HepG2 (cell line): Measurements from ENCODE around the gene NEURL1B. TPM values are rescaled to one million over a fixed set of nuclear protein-coding genes. Genes with fewer than 3 reads are reported as not detected.

Experiments
- ATAC-seq: fragments of 200-7000 bp; cut with Tn5 transposase; 3 replicates; pipeline ENCODE4 v1.9.1; 2020; ENCODE audit warnings: mild to moderate bottlenecking, moderate library complexity
- BruUV-seq: library from RNA; stranded (reverse); fragments of 400-500 nt; replicated peaks from 2 replicates; lab custom pipeline; 2021; lab: Mats Ljungman, UMichigan
- CTCF ChIA-PET: fragments of 300-600 bp; formaldehyde crosslinking; extraction: SDS; loops from one replicate; lab custom pipeline; 2021; ENCODE audit warnings: low total read pairs, inconsistent platforms, low intra/inter-chr PET ratio; lab: Yijun Ruan, JAX
- POLR2A ChIA-PET: fragments of 350-600 bp; sonication (Branson Sonifier 250); formaldehyde crosslinking; loops from one replicate; lab custom pipeline; 2020; ENCODE audit warnings: antibody characterized with exemption, inconsistent platforms; lab: Yijun Ruan, JAX
- DNase-seq: peaks from one replicate; pipeline ENCODE4 v3.0.0-alpha.2; 2015; ENCODE audit warnings: low spot score
- FAIRE-seq: peaks from 3 replicates; lab custom pipeline; 2011; peaks lifted over from hg19 to GRCh38; lab: Jason Lieb, UNC
- H2AFZ ChIP-seq: one replicate; pipeline ENCODE4 v1.6.1; 2011; ENCODE audit warnings: low read length, inconsistent platforms
- H3K27ac ChIP-seq: fragments of 300-600 bp; 3 replicates; pipeline ENCODE4 v1.8.0; 2011; ENCODE audit warnings: mixed run types, mild to moderate bottlenecking, mixed read lengths, low read length, inconsistent platforms; ENCODE audit not compliant: insufficient read depth; ENCODE audit errors: extremely low read length
- H3K27me3 ChIP-seq, 2 experiments: fragments of 200-600 bp in 1 of 2; 2 replicates in 1 of 2; 3 replicates in 1 of 2; pipeline versions ENCODE4 v1.6.0 to v1.8.0; 2011; ENCODE audit warnings: low read length in 2 of 2, mild to moderate bottlenecking in 2 of 2, moderate library complexity in 2 of 2, inconsistent platforms in 1 of 2; ENCODE audit not compliant: insufficient read depth in 2 of 2, control insufficient read depth in 1 of 2
- H3K36me3 ChIP-seq, 2 experiments: fragments of 200-600 bp in 1 of 2; replicated peaks in 1 of 2; 2 replicates in 1 of 2; 3 replicates in 1 of 2; pipeline versions ENCODE4 v1.5.1 to v1.8.0; 2011; ENCODE audit warnings: low read length in 2 of 2, inconsistent platforms in 1 of 2; ENCODE audit not compliant: insufficient read depth in 2 of 2, control insufficient read depth in 1 of 2
- H3K4me1 ChIP-seq: 2 replicates; pipeline ENCODE4 v1.5.1; 2012; ENCODE audit warnings: low read length, inconsistent platforms; ENCODE audit not compliant: insufficient read depth
- H3K4me2 ChIP-seq: 2 replicates; pipeline ENCODE4 v1.6.0; 2011; ENCODE audit warnings: low read depth, low read length, inconsistent platforms
- H3K4me3 ChIP-seq, 3 experiments: fragments of 200-600 bp in 1 of 3; sonication (generic), shearing (Covaris generic) in 1 of 3; replicated peaks in 1 of 3; 2 replicates each; pipeline ENCODE4 v1.5.1; 2011 to 2016; ENCODE audit warnings: low read length in 3 of 3, inconsistent platforms in 2 of 3, low read depth in 2 of 3, mild to moderate bottlenecking in 2 of 3, control low read depth in 1 of 3, mixed read lengths in 1 of 3; ENCODE audit not compliant: insufficient read depth in 1 of 3
- H3K79me2 ChIP-seq: one replicate; pipeline ENCODE4 v1.6.1; 2011; ENCODE audit warnings: low read length, inconsistent platforms; ENCODE audit not compliant: insufficient read depth
- H3K9ac ChIP-seq: 2 replicates; pipeline ENCODE4 v1.6.0; 2011; ENCODE audit warnings: mild to moderate bottlenecking, low read depth, low read length, inconsistent platforms; ENCODE audit not compliant: insufficient read depth
- H3K9me3 ChIP-seq: 2 replicates; pipeline ENCODE4 v1.5.1; 2012; ENCODE audit warnings: mild to moderate bottlenecking, low read length
- H4K20me1 ChIP-seq: 2 replicates; pipeline ENCODE4 v1.6.0; 2011; ENCODE audit warnings: inconsistent platforms, mild to moderate bottlenecking, low read length, moderate library complexity; ENCODE audit not compliant: insufficient read depth
- ARNT ChIP-seq: fragments of 450-650 bp; IDR thresholded peaks from 2 replicates; pipeline ENCODE4 v1.6.1; 2017
- ATAD3A ChIP-seq: sonication (generic); formaldehyde crosslinking; IDR thresholded peaks from 2 replicates; pipeline ENCODE4 v1.4.0; 2020; ENCODE audit warnings: missing genetic modification reagents
- ATF7 ChIP-seq, 2 experiments: fragments of 450-650 bp in 1 of 2; sonication (generic) in 1 of 2; formaldehyde crosslinking in 1 of 2; IDR thresholded peaks; 2 replicates each; pipeline versions ENCODE4 v1.4.0 to v1.6.1; 2016 to 2020; ENCODE audit warnings: antibody characterized with exemption in 1 of 2, mild to moderate bottlenecking in 1 of 2, missing genetic modification reagents in 1 of 2
- MEIS1 ChIP-seq: sonication (generic); formaldehyde crosslinking; IDR thresholded peaks from 2 replicates; pipeline ENCODE4 v1.9.0; 2021; ENCODE audit warnings: mild to moderate bottlenecking, missing genetic modification reagents, moderate library complexity, borderline replicate concordance
- MIER3 ChIP-seq: IDR thresholded peaks from 2 replicates; pipeline ENCODE4 v1.6.1; 2016; ENCODE audit warnings: missing compliant biosample characterization, borderline replicate concordance
- POLR2AphosphoS5 ChIP-seq: IDR thresholded peaks from 2 replicates; pipeline ENCODE4 v1.6.1; 2012; ENCODE audit warnings: low read depth, low read length
- SIX1 ChIP-seq: sonication (generic); formaldehyde crosslinking; IDR thresholded peaks from 2 replicates; pipeline ENCODE4 v1.4.0; 2020; ENCODE audit warnings: missing genetic modification reagents, borderline replicate concordance
- SNAPC4 ChIP-seq: sonication (generic); formaldehyde crosslinking; IDR thresholded peaks from 2 replicates; pipeline ENCODE4 v1.4.0; 2020; ENCODE audit warnings: mild to moderate bottlenecking, missing genetic modification reagents
- SOX6 ChIP-seq, 2 experiments: fragments of 450-650 bp in 1 of 2; sonication (generic) in 1 of 2; formaldehyde crosslinking in 1 of 2; IDR thresholded peaks; 2 replicates each; pipeline versions ENCODE4 v1.4.0 to v1.6.1; 2017 to 2020; ENCODE audit warnings: antibody characterized with exemption in 1 of 2, mild to moderate bottlenecking in 1 of 2, missing genetic modification reagents in 1 of 2
- SUZ12 ChIP-seq: fragments of 150-350 bp; IDR thresholded peaks from 2 replicates; pipeline ENCODE4 v1.6.1; 2014; ENCODE audit warnings: low read depth, low read length
- TBX3 ChIP-seq: fragments of 450-650 bp; IDR thresholded peaks from 2 replicates; pipeline ENCODE4 v1.6.1; 2017; ENCODE audit warnings: antibody characterized with exemption, mild to moderate bottlenecking, inconsistent platforms, borderline replicate concordance
- USF2 ChIP-seq, 2 experiments: sonication (generic) in 1 of 2; formaldehyde crosslinking in 1 of 2; IDR thresholded peaks; 2 replicates each; pipeline versions ENCODE4 v1.5.1 to v1.6.1; 2011 to 2020; ENCODE audit warnings: borderline replicate concordance in 1 of 2, low read depth in 1 of 2, low read length in 1 of 2, mild to moderate bottlenecking in 1 of 2, missing genetic modification reagents in 1 of 2, moderate library complexity in 1 of 2
- ZKSCAN8 ChIP-seq: IDR thresholded peaks from 2 replicates; pipeline ENCODE4 v1.6.1; 2016; ENCODE audit warnings: borderline replicate concordance, missing genetic modification reagents, missing compliant biosample characterization
- ZNF138 ChIP-seq: sonication (generic); formaldehyde crosslinking; IDR thresholded peaks from 2 replicates; pipeline ENCODE4 v1.5.0; 2020; ENCODE audit warnings: mild to moderate bottlenecking, low read depth, missing genetic modification reagents
- ZNF143 ChIP-seq: sonication (generic); formaldehyde crosslinking; IDR thresholded peaks from 2 replicates; pipeline ENCODE4 v1.4.0; 2020; ENCODE audit warnings: missing genetic modification reagents
- WGBS: methylation state at CpG from one replicate; pipeline ENCODE4 v1.1.6; 2017; ENCODE audit warnings: low lambda C conversion rate; 5-methylcytosine and 5-hydroxymethylcytosine counted together
- in situ Hi-C: cut with HindIII; loops from 2 replicates; pipeline ENCODE4 v1.10.0; 2017; ENCODE audit warnings: low pct_unique_long_range_greater_than_20kb; ENCODE audit not compliant: extremely low pct_ligation_motif_present
- intact Hi-C: fragments of 100-400 bp; cut with micrococcal nuclease; formaldehyde crosslinking; loops from one replicate; pipeline ENCODE4 v1.10.0; 2022; ENCODE audit not compliant: unreplicated experiment
- polyA plus RNA-seq, 8 experiments: library from polyadenylated mRNA; depleted of rRNA in 3 of 8; stranded (reverse) in 7 of 8; unstranded in 1 of 8; fragments of >200 nt; fragmentation: Illumina TruSeq in 4 of 8; extraction: Trizol in 4 of 8; gene quantifications; 2 replicates each; pipeline versions ENCODE4 v1.2.1 to v1.2.3, GENCODE V29; 2011 to 2016; ENCODE audit warnings: low read depth in 4 of 8, missing spikeins in 1 of 8, mixed read lengths in 1 of 8; ENCODE audit not compliant: insufficient read depth in 1 of 8
- total RNA-seq, 5 experiments: library from RNA; depleted of rRNA; stranded (reverse); fragments of >200 nt; fragmentation: Illumina TruSeq; extraction: Trizol; gene quantifications; 2 replicates each; pipeline ENCODE4 v1.2.3, GENCODE V29; 2016; ENCODE audit warnings: low read depth in 1 of 5

Gene NEURL1B
- total and polyA plus RNA-seq, 2 of the 13 experiments (the other 11 are each of a cell fraction or from before 2014, with no cell fraction given) = 0.09 to 0.13 TPM

- peak overlapping the region in 1 of 3 experiments; percentile 30; a peak in 2 of 6 replicates for H3K4me3 ChIP-seq
- H3K4me1 ChIP-seq = peaks cover 82% of the 10 kb centered on the region
- H3K9ac ChIP-seq = no peak overlapping the region
- ChIA-PET CTCF (interaction anchor here (0.7 kb wide), 1 partner anchor 8 kb away, joined by 3 read pairs; no protein-coding TSS in a partner anchor), POLR2A (interaction anchor here (0.6 to 2.1 kb wide), 8 partner anchors 9 to 560 kb away, joined by 3 to 16 read pairs (median 7); partner anchors contain the start of gene DUSP1)
- no peak overlapping the region for H2AFZ ChIP-seq
- ATAC-seq (peak; percentile 65), FAIRE-seq (peak; percentile 65), DNase-seq (peak; percentile 64)
- intact Hi-C loops (no loop called here), in situ Hi-C loops (loop anchor here (5.0 to 25.0 kb wide), 2 partner anchors 178 to 413 kb away; partner anchors contain the start of gene BNIP1)
- peaks cover 4 to 28% of the 10 kb centered on the region in 2 experiments; a peak in 4 of 5 replicates for H3K27me3 ChIP-seq
- no peak overlapping the region for H3K27ac ChIP-seq
- H3K9me3 ChIP-seq = no peaks in the 10 kb centered on the region
- 18% methylated on average over 22 of the region's 22 CpGs for WGBS
- H4K20me1 ChIP-seq = no peaks in the 10 kb centered on the region
- H3K36me3 ChIP-seq = no peaks in the 10 kb centered on the region
- no peaks in the 10 kb centered on the region for H3K79me2 ChIP-seq
- no TSS peak for BruUV-seq
- peak overlapping the region; percentile 69 for H3K4me2 ChIP-seq
- peak; percentile 52; the same call in 1 of the 2 replicates for TF ChIP-seq MIER3
- peak; percentile 55; the same call in 1 of the 2 replicates for TF ChIP-seq TBX3
- TF ChIP-seq SUZ12 = no peak
- no peak for TF ChIP-seq SNAPC4 (CRISPR knock-in tag)
- TF ChIP-seq SIX1 = no peak
- TF ChIP-seq ZNF138 (CRISPR knock-in tag) = no peak
- no peak for TF ChIP-seq ZNF143 (CRISPR knock-in tag)
- TF ChIP-seq ATF7 (IDR thresholded peaks at IDR 0.05) = no peak
- TF ChIP-seq ATF7 (CRISPR knock-in tag; IDR thresholded peaks at IDR 0.05) = no peak
- TF ChIP-seq POLR2AphosphoS5 = no peak
- no peak for TF ChIP-seq ARNT
- peak; percentile 67; the same call in 1 of the 2 replicates for TF ChIP-seq MEIS1 (CRISPR knock-in tag)
- TF ChIP-seq SOX6 (IDR thresholded peaks at IDR 0.05) = no peak
- peak; percentile 86 for TF ChIP-seq SOX6 (CRISPR knock-in tag; IDR thresholded peaks at IDR 0.05)
- no peak for TF ChIP-seq ZKSCAN8 (CRISPR knock-in tag)
- no peak for TF ChIP-seq USF2 (IDR thresholded peaks at IDR 0.05; ENCODE audit: low read depth, low read length)
- TF ChIP-seq USF2 (CRISPR knock-in tag; IDR thresholded peaks at IDR 0.05; ENCODE audit: borderline replicate concordance) = no peak
- TF ChIP-seq ATAD3A (CRISPR knock-in tag) = no peak
Measured at GRCh38 chr5:172724242-172725183, 83.5 kb downstream of the NEURL1B start.
